CD4-positive, alpha-beta T cell treated with Interleukin-15 for 4 hours (primary cell): Measurements from ENCODE around the gene ZNF512.
"Not testable (repeated sequence)": the region's sequence is repeated elsewhere in the genome, so short reads cannot be mapped to it uniquely, and the experiment has no call there.

ENCODE experiments used
- DNase-seq: peaks from one replicate; pipeline ENCODE4 v3.0.0-alpha.2; 2020; ENCODE audit warnings: low spot score

Gene ZNF512

GRCh38 chr2:27582129-27582694, 630 bp upstream of the ZNF512 start:
- no peak for DNase-seq

GRCh38 chr2:27583390-27583915, 611 bp downstream of the ZNF512 start:
- DNase-seq: no peak

- DNase-seq: no peak
These were observed 1.8 kb downstream of the ZNF512 start for GRCh38 chr2:27584597-27584996.

GRCh38 chr2:27587025-27587424, 4.2 kb downstream of the ZNF512 start:
- no peak for DNase-seq

GRCh38 chr2:27588308-27588707, 5.5 kb downstream of the ZNF512 start:
- DNase-seq: no peak

GRCh38 chr2:27591745-27592144, 8.9 kb downstream of the ZNF512 start:
- no peak for DNase-seq

GRCh38 chr2:27593240-27593639, 10.4 kb downstream of the ZNF512 start:
- DNase-seq: no peak

GRCh38 chr2:27594020-27594703, 11.3 kb downstream of the ZNF512 start:
- DNase-seq: not testable (repeated sequence)

- DNase-seq: not testable (repeated sequence)
These were observed 12.6 kb downstream of the ZNF512 start for GRCh38 chr2:27595412-27595811.

- DNase-seq: no peak
These were observed 13.8 kb downstream of the ZNF512 start for GRCh38 chr2:27596627-27597026.

GRCh38 chr2:27606611-27607010, 23.8 kb downstream of the ZNF512 start:
- no peak for DNase-seq

- DNase-seq: no peak
These were observed 31.1 kb downstream of the ZNF512 start for GRCh38 chr2:27613985-27614384.

GRCh38 chr2:27615316-27615715, 32.5 kb downstream of the ZNF512 start:
- DNase-seq: no peak

GRCh38 chr2:27621524-27621923, 38.7 kb downstream of the ZNF512 start:
- no peak for DNase-seq

- DNase-seq: no peak
These were observed 40.1 kb downstream of the ZNF512 start for GRCh38 chr2:27622921-27623384.

GRCh38 chr2:27624943-27625342, 42.1 kb downstream of the ZNF512 start:
- DNase-seq: no peak

- DNase-seq: not testable (repeated sequence)
These were observed 43.5 kb downstream of the ZNF512 start for GRCh38 chr2:27626323-27626722.

- DNase-seq: not testable (repeated sequence)
These were observed 44.1 kb downstream of the ZNF512 start for GRCh38 chr2:27626921-27627320.

- peak; percentile 17 for DNase-seq
These were observed 45.3 kb downstream of the ZNF512 start for GRCh38 chr2:27627963-27628766.

GRCh38 chr2:27628767-27629709, 46.2 kb downstream of the ZNF512 start, which contains the start of the genes CCDC121 and GPN1:
Gene CCDC121 (minus strand): TSS chr2:27629012. CDS start chr2:27627799, 1,213 bp downstream.
Gene GPN1 (plus strand): TSS chr2:27629050. CDS start chr2:27629059, 9 bp downstream.
- DNase-seq: peak; percentile 94

- not testable (repeated sequence) for DNase-seq
These were observed 47.4 kb downstream of the ZNF512 start for GRCh38 chr2:27630257-27630656.
